H1 (cell line): ENCODE results near the gene ADAM23. TPM values are rescaled to one million over a fixed set of nuclear protein-coding genes. Genes with fewer than 3 reads are reported as not detected.

ENCODE experiments used
- CTCF ChIA-PET: fragments of 300-600 bp; sonication (Branson Sonifier 250); formaldehyde crosslinking; loops from one replicate; lab custom pipeline; 2021; ENCODE audit not compliant: partially characterized antibody; lab: Charles Lee
- POLR2A ChIA-PET: fragments of 300-600 bp; sonication (Branson Sonifier 250); formaldehyde crosslinking; loops from one replicate; lab custom pipeline; 2021; ENCODE audit warnings: inconsistent platforms; ENCODE audit not compliant: partially characterized antibody; lab: Charles Lee
- DNase-seq, 2 experiments: peaks; one replicate each; pipeline versions ENCODE4 v3.0.0 to v3.0.0-alpha.2; 2010 to 2022; ENCODE audit warnings: low spot score in 2 of 2, low read depth in 1 of 2, mixed read lengths in 1 of 2
- FAIRE-seq: peaks from 2 replicates; lab custom pipeline; 2011; peaks lifted over from hg19 to GRCh38; lab: Jason Lieb, UNC
- H2AFZ ChIP-seq: 2 replicates; pipeline ENCODE4 v1.8.1; 2012; ENCODE audit warnings: low read length, inconsistent platforms
- H2AK5ac ChIP-seq: 2 replicates; pipeline ENCODE4 v1.6.1; 2013; ENCODE audit warnings: low read depth, low read length
- H2BK120ac ChIP-seq: replicated peaks from 2 replicates; pipeline ENCODE3; 2013; ENCODE audit warnings: low read depth, low read length, inconsistent platforms
- H2BK12ac ChIP-seq: 2 replicates; pipeline ENCODE4 v1.6.1; 2013; ENCODE audit warnings: low read depth, low read length
- H2BK15ac ChIP-seq: 2 replicates; pipeline ENCODE4 v1.6.1; 2013; ENCODE audit warnings: low read length
- H2BK20ac ChIP-seq: 2 replicates; pipeline ENCODE4 v1.6.1; 2013; ENCODE audit warnings: low read length
- H2BK5ac ChIP-seq: 2 replicates; pipeline ENCODE4 v1.6.1; 2013; ENCODE audit warnings: low read depth, low read length
- H3K14ac ChIP-seq: 2 replicates; pipeline ENCODE4 v1.6.1; 2013; ENCODE audit warnings: inconsistent platforms; ENCODE audit not compliant: insufficient read length
- H3K18ac ChIP-seq: 2 replicates; pipeline ENCODE4 v1.6.1; 2013; ENCODE audit warnings: low read length; ENCODE audit errors: extremely low read depth
- H3K23ac ChIP-seq: 2 replicates; pipeline ENCODE4 v1.6.1; 2013; ENCODE audit warnings: inconsistent platforms; ENCODE audit not compliant: insufficient read length
- H3K23me2 ChIP-seq: 2 replicates; pipeline ENCODE4 v1.6.1; 2013; ENCODE audit warnings: low read depth, low read length
- H3K27ac ChIP-seq: 2 replicates; pipeline ENCODE4 v1.6.1; 2011; ENCODE audit warnings: low read depth, low read length, inconsistent platforms
- H3K27me3 ChIP-seq, 4 experiments: replicated peaks in 1 of 4; 1 replicate in 1 of 4; 2 replicates in 3 of 4; pipeline versions ENCODE4 v1.6.1 to v1.8.1; 2011 to 2013; ENCODE audit warnings: low read length in 3 of 4, mild to moderate bottlenecking in 3 of 4, inconsistent platforms in 2 of 4, mixed read lengths in 2 of 4, moderate library complexity in 1 of 4; ENCODE audit not compliant: control insufficient read depth in 3 of 4, insufficient read depth in 3 of 4; ENCODE audit errors: extremely low read depth in 1 of 4
- H3K36me3 ChIP-seq, 4 experiments: 2 replicates each; pipeline versions ENCODE4 v1.6.1 to v1.8.1; 2011 to 2013; ENCODE audit warnings: mild to moderate bottlenecking in 4 of 4, low read length in 3 of 4, moderate library complexity in 2 of 4, control low read depth in 1 of 4, inconsistent platforms in 1 of 4; ENCODE audit not compliant: insufficient read depth in 4 of 4, control insufficient read depth in 2 of 4
- H3K4ac ChIP-seq: replicated peaks from 2 replicates; pipeline ENCODE3; 2013; ENCODE audit warnings: low read length, low read depth, mixed read lengths, inconsistent platforms; ENCODE audit not compliant: insufficient read length
- H3K4me1 ChIP-seq, 4 experiments: replicated peaks in 1 of 4; 1 replicate in 1 of 4; 2 replicates in 3 of 4; pipeline versions ENCODE4 v1.6.1 to v1.8.1; 2011 to 2013; ENCODE audit warnings: low read length in 3 of 4, inconsistent platforms in 2 of 4, mixed read lengths in 1 of 4; ENCODE audit not compliant: insufficient read depth in 4 of 4, control insufficient read depth in 3 of 4
- H3K4me2 ChIP-seq, 2 experiments: 2 replicates each; pipeline versions ENCODE4 v1.6.1 to v1.8.1; 2011 to 2013; ENCODE audit warnings: low read depth in 2 of 2, low read length in 2 of 2, control low read depth in 1 of 2, inconsistent platforms in 1 of 2, mild to moderate bottlenecking in 1 of 2; ENCODE audit not compliant: insufficient read depth in 1 of 2
- H3K4me3 ChIP-seq, 4 experiments: fragments of 200-600, 300-600 bp in 1 of 4; sonication (generic), shearing (Covaris generic), sonication (Bioruptor Twin) in 1 of 4; 2 replicates each; pipeline versions ENCODE4 v1.5.1 to v1.8.1; 2011 to 2016; ENCODE audit warnings: low read length in 4 of 4, low read depth in 3 of 4, control low read depth in 2 of 4, inconsistent platforms in 2 of 4, mild to moderate bottlenecking in 2 of 4, mixed read lengths in 1 of 4, moderate library complexity in 1 of 4; ENCODE audit not compliant: insufficient read depth in 2 of 4; ENCODE audit errors: extremely low read depth in 1 of 4
- H3K56ac ChIP-seq: replicated peaks from 2 replicates; pipeline ENCODE3; 2013; ENCODE audit warnings: low read depth, mild to moderate bottlenecking, mixed read lengths, low read length, inconsistent platforms; ENCODE audit not compliant: insufficient read length
- H3K79me1 ChIP-seq: 2 replicates; pipeline ENCODE4 v1.6.1; 2013; ENCODE audit warnings: low read depth, low read length, control low read depth
- H3K79me2 ChIP-seq, 2 experiments: 2 replicates each; pipeline versions ENCODE4 v1.6.1 to v1.8.1; 2012 to 2013; ENCODE audit warnings: low read length in 2 of 2, mild to moderate bottlenecking in 2 of 2, inconsistent platforms in 1 of 2; ENCODE audit not compliant: insufficient read depth in 2 of 2, control insufficient read depth in 1 of 2
- H3K9ac ChIP-seq, 4 experiments: replicated peaks in 1 of 4; 1 replicate in 1 of 4; 2 replicates in 3 of 4; pipeline versions ENCODE4 v1.6.1 to v1.8.1; 2011 to 2013; ENCODE audit warnings: low read depth in 3 of 4, low read length in 3 of 4, control low read depth in 2 of 4, mild to moderate bottlenecking in 2 of 4, moderate library complexity in 2 of 4, inconsistent platforms in 1 of 4; ENCODE audit errors: extremely low read depth in 1 of 4
- H3K9me3 ChIP-seq, 2 experiments: 2 replicates each; pipeline versions ENCODE4 v1.6.1 to v1.8.1; 2012 to 2013; ENCODE audit warnings: mild to moderate bottlenecking in 2 of 2, moderate library complexity in 2 of 2, control low read depth in 1 of 2, inconsistent platforms in 1 of 2, low read depth in 1 of 2, low read length in 1 of 2, mixed read lengths in 1 of 2; ENCODE audit not compliant: insufficient read depth in 2 of 2
- H4K20me1 ChIP-seq, 2 experiments: replicated peaks in 1 of 2; 2 replicates each; pipeline versions ENCODE3 to v1.8.1; 2011 to 2013; ENCODE audit warnings: inconsistent platforms in 2 of 2, low read length in 2 of 2, mild to moderate bottlenecking in 1 of 2; ENCODE audit not compliant: insufficient read depth in 2 of 2, control insufficient read depth in 1 of 2
- H4K5ac ChIP-seq: 2 replicates; pipeline ENCODE4 v1.6.1; 2013; ENCODE audit warnings: low read length, low read depth, mixed read lengths, inconsistent platforms; ENCODE audit not compliant: insufficient read length
- H4K8ac ChIP-seq: 2 replicates; pipeline ENCODE4 v1.8.0; 2013; ENCODE audit warnings: mild to moderate bottlenecking, moderate library complexity, low read length, inconsistent platforms; ENCODE audit not compliant: insufficient read depth; ENCODE audit errors: extremely low read depth
- H4K91ac ChIP-seq: replicated peaks from 2 replicates; pipeline ENCODE3; 2013; ENCODE audit warnings: low read length, mixed read lengths, inconsistent platforms; ENCODE audit not compliant: insufficient read length
- ASH2L ChIP-seq: fragments of 200-600, 300-600 bp; sonication (generic); IDR thresholded peaks from one replicate; pipeline ENCODE4 v1.7.1; 2017; ENCODE audit warnings: low read length
- BCL11A ChIP-seq, 2 experiments: IDR thresholded peaks; one replicate each; pipeline ENCODE4 v1.6.1; 2011; ENCODE audit warnings: low read depth in 2 of 2, low read length in 2 of 2, mild to moderate bottlenecking in 2 of 2
- BRCA1 ChIP-seq: IDR thresholded peaks from 2 replicates; pipeline ENCODE4 v1.6.1; 2012; ENCODE audit warnings: low read depth, low read length, improper control_type of control experiment
- EZH2 ChIP-seq: fragments of 200-600 bp; sonication (generic); IDR thresholded peaks from 2 replicates; pipeline ENCODE4 v1.7.1; 2012; ENCODE audit warnings: low read depth, mild to moderate bottlenecking, moderate library complexity, low read length, inconsistent platforms; ENCODE audit not compliant: severe bottlenecking
- GTF2F1 ChIP-seq: IDR thresholded peaks from 2 replicates; pipeline ENCODE4 v1.6.1; 2012; ENCODE audit warnings: low read depth, low read length, improper control_type of control experiment, borderline replicate concordance
- JUN ChIP-seq: IDR thresholded peaks from 2 replicates; pipeline ENCODE4 v1.6.1; 2011; ENCODE audit warnings: low read depth, mild to moderate bottlenecking, improper control_type of control experiment, low read length
- KDM4A ChIP-seq: IDR thresholded peaks from one replicate; pipeline ENCODE4 v1.7.1; 2012; ENCODE audit warnings: low read depth, mild to moderate bottlenecking, moderate library complexity, low read length, inconsistent platforms; ENCODE audit not compliant: severe bottlenecking
- KDM5A ChIP-seq: fragments of 200-600 bp; IDR thresholded peaks from 2 replicates; pipeline ENCODE4 v1.7.1; 2012; ENCODE audit warnings: mild to moderate bottlenecking, low read length, inconsistent platforms, mixed read lengths
- MAFK ChIP-seq: IDR thresholded peaks from 2 replicates; pipeline ENCODE4 v1.6.1; 2012; ENCODE audit warnings: low read depth, mild to moderate bottlenecking, improper control_type of control experiment, low read length
- POLR2A ChIP-seq, 2 experiments: IDR thresholded peaks; 1 replicate in 1 of 2; 2 replicates in 1 of 2; pipeline ENCODE4 v1.6.1; 2011; ENCODE audit warnings: low read depth in 2 of 2, low read length in 2 of 2, mild to moderate bottlenecking in 2 of 2; ENCODE audit errors: control extremely low read depth in 1 of 2
- POU5F1 ChIP-seq: IDR thresholded peaks from 2 replicates; pipeline ENCODE4 v1.6.1; 2011; ENCODE audit warnings: low read depth, mild to moderate bottlenecking, low read length, moderate library complexity
- RXRA ChIP-seq: IDR thresholded peaks from 2 replicates; pipeline ENCODE4 v1.6.1; 2011; ENCODE audit warnings: low read depth, mild to moderate bottlenecking, low read length, moderate library complexity; ENCODE audit not compliant: insufficient read depth
- TAF1 ChIP-seq: IDR thresholded peaks from 2 replicates; pipeline ENCODE4 v1.6.1; 2011; ENCODE audit warnings: mild to moderate bottlenecking, low read depth, low read length
- TCF12 ChIP-seq: IDR thresholded peaks from 2 replicates; pipeline ENCODE4 v1.6.1; 2011; ENCODE audit warnings: low read depth, mild to moderate bottlenecking, low read length
- YY1 ChIP-seq: IDR thresholded peaks from 2 replicates; pipeline ENCODE4 v1.6.1; 2011; ENCODE audit warnings: low read depth, mild to moderate bottlenecking, low read length
- WGBS, 2 experiments: shearing (Covaris generic) in 1 of 2; methylation state at CpG; one replicate each; pipeline versions ENCODE4 v1.1.6 to v1.1.7; 2013 to 2015; ENCODE audit warnings: low lambda C conversion rate in 2 of 2, mixed read lengths in 2 of 2, inconsistent platforms in 1 of 2, low coverage in 1 of 2, missing lambda C conversion rate in 1 of 2; ENCODE audit not compliant: insufficient replicate concordance in 2 of 2, insufficient coverage in 1 of 2, insufficient read length in 1 of 2; ENCODE audit errors: extremely low coverage in 1 of 2, missing lambda C conversion rate in 1 of 2; 5-methylcytosine and 5-hydroxymethylcytosine counted together
- polyA plus RNA-seq, 7 experiments: library from polyadenylated mRNA; depleted of rRNA in 3 of 7; stranded (reverse) in 5 of 7; unstranded in 2 of 7; fragments of >200 nt in 5 of 7; fragments of 200-250 nt in 2 of 7; gene quantifications; 1 replicate in 5 of 7; 2 replicates in 1 of 7; 4 replicates in 1 of 7; pipeline versions ENCODE4 v1.2.1 to v1.2.3, GENCODE V29; 2011 to 2013; ENCODE audit warnings: missing spikeins in 2 of 7, mixed read lengths in 2 of 7
- total RNA-seq: library from RNA; stranded (reverse); fragmentation: NEBNext Ultra II Directional; extraction: Animal tissue kit (Norgen Biotek cat#: 25700); gene quantifications from 2 replicates; pipeline ENCODE4 v1.2.1, GENCODE V29; 2021

Gene ADAM23
- total and polyA plus RNA-seq, 2 of the 8 experiments (the other 6 are each of a cell fraction or from before 2014, with no cell fraction given): 9.9 to 20.8 TPM

DNA sequence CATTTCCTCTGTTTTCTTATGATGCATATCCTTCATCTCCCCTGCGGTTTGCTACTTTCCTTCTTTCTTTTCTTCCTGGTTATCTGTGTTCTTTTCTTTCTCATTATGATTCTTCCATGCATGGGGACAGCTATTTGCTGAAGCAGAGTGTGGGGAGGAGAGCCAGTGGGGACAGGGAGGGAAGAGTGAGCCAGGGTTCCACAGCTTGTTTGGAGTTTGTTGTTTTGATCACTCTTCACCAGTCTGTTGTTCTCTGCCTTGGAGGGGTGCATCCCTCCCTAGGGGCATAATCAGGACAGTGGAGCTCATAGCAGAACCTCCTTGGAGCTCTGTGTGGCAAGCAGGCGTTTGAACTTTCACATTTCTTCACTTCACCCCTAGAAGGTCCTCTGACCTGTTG lies 68.0 kb downstream of the ADAM23 start:
- no peak overlapping the region for H2BK12ac ChIP-seq
- no peak overlapping the region for H3K4ac ChIP-seq
- no peaks in the 10 kb centered on the region for H3K36me3 ChIP-seq
- H3K4me2 ChIP-seq: no peak overlapping the region
- no peak overlapping the region for H2AFZ ChIP-seq
- H4K8ac ChIP-seq: peak overlapping the region; percentile 92
- H3K23ac ChIP-seq: no peak overlapping the region
- no peak overlapping the region for H2BK15ac ChIP-seq
- ChIA-PET POLR2A (interaction anchor here (0.7 kb wide), 1 partner anchor 8 kb away, joined by 3 read pairs; no protein-coding TSS in a partner anchor), CTCF (interaction anchor here (1.2 to 1.8 kb wide), 4 partner anchors 9 to 116 kb away, joined by 3 to 5 read pairs (median 4); no protein-coding TSS in a partner anchor)
- no peak overlapping the region for H2BK20ac ChIP-seq
- H4K91ac ChIP-seq: no peak overlapping the region
- H2BK5ac ChIP-seq: no peak overlapping the region
- TF ChIP-seq KDM4A: no peak
- no peak for TF ChIP-seq POLR2A (IDR thresholded peaks at IDR 0.05; ENCODE audit: control extremely low read depth in 1 of 2, low read depth in 2 of 2, low read length in 2 of 2)
- TF ChIP-seq POU5F1: no peak
- no peak for TF ChIP-seq KDM5A
- no peak for TF ChIP-seq BCL11A (IDR thresholded peaks at IDR 0.05; ENCODE audit: low read depth in 2 of 2, low read length in 2 of 2)
- TF ChIP-seq EZH2: no peak
- TF ChIP-seq TCF12: no peak
- no peak for TF ChIP-seq YY1
- no peak for TF ChIP-seq JUN
- TF ChIP-seq TAF1: no peak
- no peak for TF ChIP-seq MAFK
- TF ChIP-seq BRCA1: no peak
- no peak for TF ChIP-seq GTF2F1
- no peak for TF ChIP-seq ASH2L
- no peak for TF ChIP-seq RXRA
- H3K79me1 ChIP-seq: no peaks in the 10 kb centered on the region
- H3K9ac ChIP-seq: no peak overlapping the region
- H3K56ac ChIP-seq: no peak overlapping the region
- no peak overlapping the region for H3K27ac ChIP-seq
- 100% methylated on average over 1 of the region's 2 CpGs; no CpG with 5 or more reads in 1 of the 2 experiments for WGBS, 2 experiments
- no peaks in the 10 kb centered on the region for H3K23me2 ChIP-seq
- no peak overlapping the region for H2AK5ac ChIP-seq
- no peak overlapping the region for H2BK120ac ChIP-seq
- no peak overlapping the region for H3K4me3 ChIP-seq
- no peak for FAIRE-seq
- H3K79me2 ChIP-seq: no peaks in the 10 kb centered on the region
- H3K9me3 ChIP-seq: no peaks in the 10 kb centered on the region
- H4K5ac ChIP-seq: no peak overlapping the region
- H3K14ac ChIP-seq: no peak overlapping the region
- no peaks in the 10 kb centered on the region for H3K27me3 ChIP-seq
- H3K18ac ChIP-seq: no peak overlapping the region
- H3K4me1 ChIP-seq: peaks cover 0 to 3% (median 2%) of the 10 kb centered on the region in 4 experiments; a peak in 3 of 7 replicates
- H4K20me1 ChIP-seq: no peaks in the 10 kb centered on the region
- no peak for DNase-seq
